Ammon's horn (tissue), 1 donor: ENCODE results near the gene KLHL11.
"Not testable (repeated sequence)": the region's sequence is repeated elsewhere in the genome, so short reads cannot be mapped to it uniquely, and the experiment has no call there.

ENCODE experiments used
- DNase-seq: peaks from one replicate; pipeline ENCODE4 v3.0.0-alpha.2; 2016; ENCODE audit warnings: low spot score

Gene KLHL11

DNA sequence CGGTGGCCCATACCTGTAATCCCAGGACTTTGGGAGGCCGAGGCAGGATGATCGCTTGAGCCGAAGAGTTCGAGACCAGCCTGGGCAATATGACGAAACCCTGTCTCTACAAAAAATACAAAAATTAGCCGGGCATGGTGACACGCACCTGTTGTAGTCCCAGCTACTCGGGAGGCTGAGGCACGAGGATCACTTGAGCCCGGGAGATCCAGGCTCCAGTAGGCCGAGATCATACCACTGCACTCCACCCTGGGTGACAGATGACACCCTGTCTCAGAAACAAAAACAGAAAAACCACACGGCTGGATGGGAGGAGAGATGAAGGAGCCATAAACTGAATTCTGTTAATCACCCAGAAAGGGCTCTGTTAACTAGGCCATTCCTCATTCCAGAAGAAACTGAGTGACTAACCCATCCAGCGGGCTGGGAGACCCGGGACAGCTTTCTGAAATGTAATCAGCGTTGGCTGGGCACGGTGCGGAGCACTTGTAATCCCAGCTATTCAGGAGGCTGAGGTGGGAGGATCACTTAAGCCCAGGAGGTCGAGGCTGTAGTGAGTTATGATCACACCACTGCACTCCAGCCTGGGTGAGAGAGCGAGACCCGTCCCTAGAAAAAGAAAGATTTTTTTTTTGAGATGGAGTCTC lies 28.6 kb downstream of the KLHL11 start:
- no peak for DNase-seq

DNA sequence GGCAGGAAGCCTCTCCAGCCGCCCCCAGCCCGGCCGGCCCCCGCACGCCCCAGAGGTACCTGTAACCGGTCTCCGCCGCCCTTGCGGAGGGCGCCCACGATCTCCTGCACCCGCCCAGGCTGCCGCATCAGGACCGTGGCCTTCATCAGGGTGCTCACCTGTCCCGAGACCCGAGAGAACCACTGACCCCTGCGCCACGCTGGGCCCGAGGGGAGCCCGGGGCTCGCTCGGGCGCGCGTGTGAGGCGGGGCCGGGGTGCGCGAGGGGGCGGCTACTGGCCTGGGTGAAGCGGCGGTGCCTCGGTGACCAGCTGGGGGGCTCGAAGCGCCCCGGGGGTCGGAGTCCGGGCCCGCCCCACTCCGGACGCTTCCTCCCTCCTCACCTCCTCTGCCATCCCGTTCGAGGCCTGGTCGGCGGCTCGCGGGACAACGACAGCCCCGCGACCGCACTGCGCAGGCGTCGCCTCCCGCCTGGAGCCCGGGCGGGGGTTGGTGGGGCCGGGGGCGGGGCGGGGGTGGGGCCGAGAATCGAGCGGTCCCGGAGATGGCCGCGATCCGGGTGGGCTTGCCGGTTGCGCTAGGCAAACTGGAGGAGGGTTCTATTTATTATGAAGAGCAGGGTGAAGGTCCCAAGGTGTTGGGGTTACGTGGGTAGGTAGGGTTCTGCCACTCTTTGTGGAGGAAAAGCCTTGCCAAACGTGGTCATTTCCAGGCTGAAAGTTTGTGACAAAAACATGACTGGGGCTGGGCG lies 29.2 kb downstream of the KLHL11 start, which contains the start of gene NT5C3B:
TSS of gene NT5C3B (minus strand) at position 433 of the 750 bp plus-strand sequence. CDS start at position 394, 39 bp downstream.
- peak; percentile 68 for DNase-seq

DNA sequence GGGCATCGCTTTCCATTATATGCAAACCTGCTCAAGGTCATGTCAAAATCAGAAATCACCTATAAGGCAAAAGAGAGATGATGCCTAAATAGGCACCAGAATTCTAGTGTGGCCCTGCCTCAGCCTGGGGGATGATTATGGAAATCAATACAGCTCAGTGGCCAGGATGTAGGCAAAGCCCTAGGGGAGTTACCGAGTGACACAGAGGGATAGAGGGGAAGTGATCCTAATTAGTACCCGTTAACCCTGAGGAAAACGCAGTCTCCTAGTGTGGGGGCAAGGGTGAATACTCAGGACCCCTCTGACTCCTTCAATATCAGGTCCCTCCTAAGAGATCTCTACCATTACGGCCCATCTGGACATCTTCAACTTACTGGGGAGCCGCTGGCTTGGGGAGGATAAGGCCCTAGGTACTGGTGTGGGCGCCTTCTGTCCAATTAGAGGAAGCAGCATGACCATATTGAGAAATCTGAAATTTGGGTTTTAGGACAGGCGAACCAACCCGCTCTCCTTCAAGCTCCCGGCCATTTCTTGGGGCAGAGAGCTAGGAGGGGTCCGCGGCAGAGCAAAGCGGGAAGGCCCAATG lies 29.9 kb downstream of the KLHL11 start:
- DNase-seq = no peak

DNA sequence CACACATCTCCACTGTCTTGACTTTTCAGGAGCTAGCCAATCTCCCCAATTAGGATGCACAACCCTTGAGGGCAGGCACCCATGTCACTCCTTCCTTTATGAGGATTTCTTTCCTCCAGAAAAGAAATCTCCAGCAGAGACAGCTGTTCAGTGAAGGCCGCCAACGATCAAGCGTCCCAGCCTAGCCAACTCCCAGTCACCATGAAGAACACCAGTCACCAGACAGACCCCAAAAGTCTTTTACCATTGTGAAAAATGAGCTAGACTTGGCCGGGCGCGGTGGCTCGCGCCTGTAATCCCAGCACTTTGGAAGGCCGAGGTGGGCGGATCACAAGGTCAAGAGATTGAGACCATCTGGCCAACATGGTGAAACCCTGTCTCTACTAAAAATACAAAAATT lies 35.3 kb downstream of the KLHL11 start:
- DNase-seq = not testable (repeated sequence)

DNA sequence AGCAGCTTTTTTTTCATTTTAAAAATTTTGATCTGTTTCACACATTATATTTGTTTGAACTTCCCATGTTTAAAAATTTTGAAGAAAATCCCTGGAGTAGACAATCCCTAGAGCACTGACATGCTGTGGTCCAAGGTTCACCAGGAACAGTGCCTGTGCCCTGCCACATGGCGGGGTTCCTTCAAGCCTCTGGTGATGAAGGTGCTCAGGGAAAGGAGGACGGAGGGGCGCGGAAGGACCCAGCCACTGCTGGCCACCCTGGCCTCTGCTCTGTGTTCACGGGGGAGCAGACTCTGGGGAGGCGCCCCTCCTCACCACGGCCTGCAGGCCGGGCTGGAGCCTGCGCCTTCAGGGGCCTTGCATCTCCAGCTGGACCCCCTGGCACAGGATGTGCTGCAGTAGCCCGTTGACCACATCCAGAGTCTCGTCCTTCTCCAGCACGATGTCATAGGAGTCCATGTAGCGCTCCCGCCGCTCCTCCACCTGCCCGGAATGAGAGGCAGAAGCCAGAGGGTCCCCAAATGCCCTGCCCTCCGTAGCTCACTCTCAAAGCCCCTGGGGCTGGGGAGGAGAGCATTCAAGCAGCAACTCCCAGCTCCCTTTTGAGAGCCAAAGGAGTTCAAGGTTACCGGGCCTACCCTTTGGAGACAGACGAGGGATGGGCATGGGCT lies 39.9 kb downstream of the KLHL11 start:
- DNase-seq = no peak

DNA sequence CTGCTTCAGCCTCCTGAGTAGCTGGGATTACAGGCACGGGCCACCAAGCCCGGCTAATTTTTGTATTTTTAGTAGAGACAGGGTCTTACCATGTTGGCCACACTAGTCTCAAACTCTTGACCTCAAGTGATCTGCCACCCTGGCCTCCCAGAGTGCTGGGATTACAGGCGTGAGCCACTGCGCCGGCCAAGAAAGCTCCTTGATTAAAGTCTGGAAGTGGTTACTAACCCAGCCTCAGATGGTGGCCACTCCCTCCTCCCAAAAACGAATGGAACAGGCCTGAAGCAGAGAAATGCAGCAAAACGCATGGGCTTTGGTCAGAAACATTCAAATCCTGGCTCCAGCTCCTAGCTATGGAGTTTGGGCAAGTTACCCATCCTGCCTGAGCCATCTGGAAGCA lies 41.1 kb downstream of the KLHL11 start:
- DNase-seq = no peak

DNA sequence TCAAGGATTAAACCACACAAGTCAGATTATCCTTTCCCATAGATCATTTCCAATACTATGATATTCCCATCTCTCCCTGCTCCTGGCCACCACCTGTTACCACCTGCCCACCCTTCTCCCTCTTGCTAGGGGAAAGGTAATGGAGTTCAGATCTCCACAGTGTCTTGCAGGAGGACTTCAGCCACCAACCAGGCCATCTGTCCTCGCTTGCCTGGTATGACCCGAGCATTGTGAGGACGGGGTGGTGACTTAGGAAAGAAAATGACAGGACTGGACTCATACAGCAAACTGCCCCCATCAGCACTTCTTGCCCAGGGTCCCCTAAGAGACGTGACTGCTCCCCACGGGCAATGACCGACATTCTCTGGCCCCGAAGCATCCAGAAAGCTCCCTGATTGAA lies 41.6 kb downstream of the KLHL11 start:
- DNase-seq = no peak

DNA sequence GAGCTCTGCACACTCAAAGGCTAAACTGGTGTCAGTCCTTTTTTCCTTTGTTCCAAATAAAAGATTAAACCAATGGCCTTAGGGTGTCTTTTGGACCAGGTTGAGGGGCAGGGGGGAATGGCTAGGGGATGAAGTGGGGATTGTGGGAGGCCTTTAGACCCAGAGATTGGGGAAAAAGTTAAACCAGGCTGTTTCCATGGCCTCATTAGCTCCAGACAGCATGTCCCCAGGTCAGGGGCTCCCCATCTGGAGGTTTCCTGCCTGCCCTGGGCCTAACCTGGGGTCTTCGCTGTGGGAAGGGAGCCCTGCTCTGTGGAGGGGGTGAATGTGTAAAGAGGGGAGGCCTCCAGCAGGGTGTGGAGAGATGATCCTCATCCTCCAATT lies 42.1 kb downstream of the KLHL11 start:
- DNase-seq = no peak

DNA sequence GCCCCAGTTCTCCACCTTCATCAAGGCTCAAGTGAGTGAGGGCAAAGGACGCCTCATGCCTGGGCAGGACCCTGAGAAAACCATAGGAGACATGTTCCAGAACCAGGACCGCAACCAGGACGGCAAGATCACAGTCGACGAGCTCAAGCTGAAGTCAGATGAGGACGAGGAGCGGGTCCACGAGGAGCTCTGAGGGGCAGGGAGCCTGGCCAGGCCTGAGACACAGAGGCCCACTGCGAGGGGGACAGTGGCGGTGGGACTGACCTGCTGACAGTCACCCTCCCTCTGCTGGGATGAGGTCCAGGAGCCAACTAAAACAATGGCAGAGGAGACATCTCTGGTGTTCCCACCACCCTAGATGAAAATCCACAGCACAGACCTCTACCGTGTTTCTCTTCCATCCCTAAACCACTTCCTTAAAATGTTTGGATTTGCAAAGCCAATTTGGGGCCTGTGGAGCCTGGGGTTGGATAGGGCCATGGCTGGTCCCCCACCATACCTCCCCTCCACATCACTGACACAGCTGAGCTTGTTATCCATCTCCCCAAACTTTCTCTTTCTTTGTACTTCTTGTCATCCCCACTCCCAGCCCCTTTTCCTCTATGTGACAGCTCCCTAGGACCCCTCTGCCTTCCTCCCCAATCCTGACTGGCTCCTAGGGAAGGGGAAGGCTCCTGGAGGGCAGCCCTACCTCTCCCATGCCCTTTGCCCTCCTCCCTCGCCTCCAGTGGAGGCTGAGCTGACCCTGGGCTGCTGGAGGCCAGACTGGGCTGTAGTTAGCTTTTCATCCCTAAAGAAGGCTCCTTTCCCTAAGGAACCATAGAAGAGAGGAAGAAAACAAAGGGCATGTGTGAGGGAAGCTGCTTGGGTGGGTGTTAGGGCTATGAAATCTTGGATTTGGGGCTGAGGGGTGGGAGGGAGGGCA lies 42.7 kb downstream of the KLHL11 start:
- no peak for DNase-seq

DNA sequence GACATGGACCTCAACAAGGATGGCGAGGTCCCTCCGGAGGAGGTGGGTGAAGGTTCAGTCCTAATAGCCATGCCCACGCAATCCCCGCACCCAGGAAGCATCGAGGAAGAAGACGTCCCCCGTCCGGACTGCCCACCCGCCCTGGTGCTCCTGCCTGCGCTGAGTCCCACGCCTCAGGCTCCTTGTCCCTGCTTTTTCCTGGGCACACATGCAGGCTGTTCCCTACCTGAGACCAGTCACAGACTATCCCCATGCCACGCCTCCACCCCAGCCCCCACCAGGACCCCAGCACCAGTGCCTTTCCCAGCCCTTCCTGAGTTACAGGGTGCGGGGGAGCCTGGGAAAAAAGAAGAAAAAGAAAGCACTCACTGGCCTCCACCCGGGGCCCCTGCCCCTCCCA lies 43.4 kb downstream of the KLHL11 start:
- no peak for DNase-seq

DNA sequence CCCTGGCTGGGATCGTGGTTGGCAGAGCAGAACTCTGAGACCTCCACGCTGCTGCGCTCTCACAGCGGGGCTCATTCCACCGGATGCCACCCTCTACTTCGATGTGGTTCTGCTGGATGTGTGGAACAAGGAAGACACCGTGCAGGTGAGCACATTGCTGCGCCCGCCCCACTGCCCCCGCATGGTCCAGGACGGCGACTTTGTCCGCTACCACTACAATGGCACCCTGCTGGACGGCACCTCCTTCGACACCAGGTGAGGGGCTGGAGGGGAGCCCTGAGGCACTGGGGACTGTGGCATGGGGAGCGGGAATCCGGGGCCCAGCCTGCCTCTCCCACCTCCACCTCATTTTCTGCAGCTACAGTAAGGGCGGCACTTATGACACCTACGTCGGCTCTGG lies 47.2 kb downstream of the KLHL11 start:
- DNase-seq = no peak

DNA sequence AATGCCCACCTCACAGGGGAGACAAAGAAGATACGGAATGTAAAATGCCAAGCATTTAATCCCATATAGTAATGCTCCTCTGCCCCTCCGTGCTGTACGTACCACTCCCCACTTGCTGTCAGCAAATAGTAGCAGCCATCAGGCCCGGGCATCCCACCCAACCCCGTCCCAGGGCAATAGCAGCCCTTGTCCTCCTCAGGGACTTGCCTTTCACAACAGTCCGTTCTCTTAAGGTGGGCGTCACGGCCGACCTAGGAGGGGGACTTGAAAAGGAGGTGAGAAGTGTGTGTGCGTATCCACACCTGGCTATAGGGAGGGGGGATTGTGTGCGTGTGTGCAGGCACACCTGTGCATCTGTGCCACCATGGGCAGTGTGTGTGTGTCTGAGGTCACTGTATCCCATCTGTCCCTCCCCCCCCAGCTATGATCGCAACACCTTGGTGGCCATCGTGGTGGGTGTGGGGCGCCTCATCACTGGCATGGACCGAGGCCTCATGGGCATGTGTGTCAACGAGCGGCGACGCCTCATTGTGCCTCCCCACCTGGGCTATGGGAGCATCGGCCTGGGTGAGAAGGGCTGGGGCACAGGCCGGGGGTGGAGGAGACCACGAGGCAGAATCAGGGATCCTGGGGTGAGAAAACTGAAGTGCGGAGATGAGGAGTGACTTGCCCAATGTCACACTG lies 48.4 kb downstream of the KLHL11 start:
- DNase-seq = no peak

DNA sequence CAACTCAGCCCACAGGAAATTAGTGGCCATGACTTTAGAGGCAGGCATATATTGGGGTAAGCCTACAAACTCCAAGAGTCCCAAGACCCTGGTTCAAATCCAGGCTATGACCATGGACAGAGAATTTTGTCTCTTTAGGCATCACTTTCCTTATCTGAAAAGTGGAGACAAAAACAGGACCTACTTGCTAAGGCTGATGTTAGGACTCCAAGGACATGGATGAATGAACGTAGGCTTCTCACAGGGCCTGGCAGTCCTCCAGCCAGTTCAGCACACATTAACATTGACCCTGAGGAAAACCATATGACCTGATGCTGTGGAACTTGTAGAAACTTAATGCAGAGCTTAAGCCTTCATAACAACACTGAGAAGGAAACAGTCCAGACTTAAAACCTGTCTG lies 51.0 kb downstream of the KLHL11 start:
- DNase-seq = no peak

DNA sequence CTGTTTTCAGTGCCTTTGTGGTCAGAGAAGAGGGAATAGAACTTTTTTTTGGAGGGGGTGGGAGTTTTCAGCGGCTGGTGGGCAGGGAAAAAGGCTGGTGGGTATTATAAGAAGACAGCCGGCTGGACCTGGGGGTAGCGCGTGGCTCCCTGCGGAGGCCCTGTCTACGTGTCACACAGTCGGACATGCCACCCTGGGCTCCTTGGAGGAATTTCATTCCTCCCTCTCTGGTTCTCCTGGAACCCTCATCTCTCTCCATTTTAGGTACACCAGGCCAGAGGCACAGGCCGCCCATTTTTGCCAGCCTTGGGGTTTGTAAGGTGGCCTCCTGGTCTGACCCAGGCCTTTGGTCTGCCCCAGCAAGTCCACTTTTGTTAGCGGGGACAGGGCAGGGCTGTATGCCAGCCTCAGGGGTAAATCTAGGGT lies 51.5 kb downstream of the KLHL11 start:
- no peak for DNase-seq

DNA sequence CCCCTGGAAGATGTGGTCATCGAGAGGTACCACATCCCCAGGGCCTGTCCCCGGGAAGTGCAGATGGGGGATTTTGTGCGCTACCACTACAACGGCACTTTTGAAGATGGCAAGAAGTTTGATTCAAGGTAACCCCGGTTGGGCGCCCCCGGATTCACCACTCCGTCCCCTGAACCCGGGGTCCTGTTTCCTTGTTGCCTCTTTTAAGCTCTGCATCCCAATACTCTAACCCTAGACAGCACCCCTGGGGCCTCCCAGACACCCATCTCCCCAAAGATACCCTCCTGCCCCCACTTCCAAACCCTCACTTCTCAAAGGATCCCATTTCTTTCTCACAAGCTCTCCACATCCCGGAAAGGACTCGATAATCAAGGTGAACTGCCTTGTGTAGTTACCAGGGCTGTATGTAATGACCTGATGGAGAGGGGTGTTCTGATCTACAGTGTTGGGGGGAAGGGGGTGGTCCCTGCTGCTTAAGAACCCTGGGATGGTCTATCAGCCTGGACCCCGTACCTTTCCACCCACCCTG lies 52.0 kb downstream of the KLHL11 start:
- no peak for DNase-seq

DNA sequence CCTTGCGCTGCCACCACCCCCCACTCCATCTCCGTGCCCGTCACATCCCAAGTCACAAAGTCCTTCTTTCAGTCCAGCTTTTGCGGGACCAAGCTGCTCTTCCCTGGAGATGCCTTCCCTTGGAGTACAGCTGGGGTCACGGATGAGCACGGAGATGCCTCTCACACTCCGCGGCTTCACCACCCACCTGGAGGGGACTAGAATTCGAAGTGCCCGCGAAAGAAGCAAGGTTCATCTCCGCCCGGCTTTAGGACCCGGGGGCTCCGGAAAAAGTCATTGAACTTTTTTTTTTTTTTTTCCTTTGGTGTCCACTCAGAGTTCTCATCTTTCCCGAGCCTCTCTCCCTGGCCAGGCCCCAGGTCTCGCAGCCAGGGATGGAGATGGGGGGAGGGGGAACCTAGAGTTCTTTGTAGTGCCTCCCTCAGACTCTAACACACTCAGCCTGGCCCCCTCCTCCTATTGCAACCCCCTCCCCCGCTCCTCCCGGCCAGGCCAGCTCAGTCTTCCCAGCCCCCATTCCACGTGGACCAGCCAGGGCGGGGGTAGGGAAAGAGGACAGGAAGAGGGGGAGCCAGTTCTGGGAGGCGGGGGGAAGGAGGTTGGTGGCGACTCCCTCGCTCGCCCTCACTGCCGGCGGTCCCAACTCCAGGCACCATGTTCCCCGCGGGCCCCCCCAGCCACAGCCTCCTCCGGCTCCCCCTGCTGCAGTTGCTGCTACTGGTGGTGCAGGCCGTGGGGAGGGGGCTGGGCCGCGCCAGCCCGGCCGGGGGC lies 52.7 kb downstream of the KLHL11 start, which contains the start of gene FKBP10:
TSS of gene FKBP10 (plus strand) at position 624 of the 771 bp plus-strand sequence. CDS start at position 655, 31 bp downstream.
- DNase-seq = peak; percentile 46

DNA sequence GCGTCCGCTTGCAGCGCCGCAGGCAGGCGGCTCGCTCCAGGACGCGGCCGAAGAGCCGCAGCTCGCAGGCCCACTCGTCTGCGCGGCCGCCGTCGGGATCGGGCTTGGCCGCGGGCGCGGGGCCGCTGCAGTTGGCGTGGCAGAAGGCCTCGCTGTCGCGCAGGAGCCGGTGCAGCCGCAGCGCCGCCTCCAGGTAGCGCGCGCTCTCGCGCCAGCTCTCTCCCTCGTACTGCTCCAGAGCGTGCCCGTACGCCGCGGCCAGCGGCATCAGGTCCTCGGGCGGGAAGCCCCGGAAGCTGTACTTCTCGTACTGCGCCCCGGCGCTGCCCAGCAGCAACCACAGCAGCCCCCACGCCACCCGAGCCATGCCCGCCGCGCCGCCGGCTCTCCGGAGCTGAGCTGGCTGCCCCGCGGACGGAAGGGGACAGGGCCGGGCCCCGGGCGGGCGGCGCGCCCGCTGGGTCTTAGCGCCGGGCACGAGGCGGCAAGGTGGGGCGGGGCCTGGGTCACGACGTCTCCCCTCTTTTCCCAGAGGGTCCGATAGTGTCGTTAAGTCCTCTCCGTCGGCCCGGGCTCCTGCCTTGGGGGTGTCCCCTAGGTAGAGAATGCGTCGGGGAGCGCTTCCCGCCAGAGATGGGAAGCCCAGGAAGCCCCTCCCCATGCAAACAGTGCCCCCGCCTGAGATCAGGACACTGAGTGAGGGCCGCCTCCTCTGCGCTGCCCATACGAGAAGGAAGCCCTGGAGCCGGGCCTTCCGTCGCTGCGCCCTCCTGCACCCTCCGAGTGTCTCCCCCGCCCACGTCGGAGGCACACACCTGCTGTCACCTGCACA lies 53.5 kb downstream of the KLHL11 start, which contains the start of gene P3H4:
TSS of gene P3H4 (minus strand) at position 401 of the 832 bp plus-strand sequence. CDS start at position 367, 34 bp downstream.
- peak; percentile 82 for DNase-seq

DNA sequence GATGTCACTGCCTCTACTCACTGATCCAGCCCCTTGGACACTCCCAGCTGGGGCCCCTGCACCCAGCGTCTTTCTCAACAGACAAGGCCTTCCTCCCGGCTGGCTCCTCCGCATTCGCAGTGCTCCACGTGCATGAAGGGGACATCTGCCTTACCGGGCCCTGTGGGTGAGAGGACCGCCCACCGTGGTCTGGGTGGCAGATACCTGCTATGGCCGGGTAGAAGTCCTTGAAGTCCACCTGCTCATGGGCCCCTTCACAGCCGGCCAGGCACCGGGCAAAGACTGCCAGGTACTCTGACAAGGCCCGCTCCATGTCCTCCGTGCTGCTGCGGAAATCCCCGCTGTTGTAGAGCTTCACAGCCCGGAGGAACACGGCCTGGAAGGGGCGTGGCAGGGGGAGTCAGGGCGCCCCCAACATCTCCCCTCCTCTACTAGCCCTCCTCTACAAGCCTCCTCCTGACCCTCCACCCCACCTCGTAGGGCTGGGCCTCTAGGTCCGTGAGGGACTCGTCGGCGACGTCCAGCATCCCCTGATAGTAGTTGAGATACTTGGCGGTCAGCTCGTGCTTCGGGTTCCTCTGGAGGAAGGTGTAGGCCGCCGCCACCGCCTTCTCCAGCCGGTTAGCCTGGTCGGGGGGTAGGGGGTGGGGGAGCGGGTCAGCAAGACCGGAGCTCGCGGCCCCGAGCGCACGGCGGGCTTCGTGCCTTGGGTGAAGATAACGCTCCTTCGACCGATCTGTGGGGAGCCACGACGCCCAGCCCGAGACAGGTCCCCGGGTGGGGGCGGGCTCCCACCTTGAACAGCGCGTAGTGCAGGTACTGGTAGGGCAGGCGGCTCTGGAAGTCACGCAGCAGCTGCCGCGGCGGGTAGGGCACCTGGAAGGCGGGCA lies 54.3 kb downstream of the KLHL11 start:
- no peak for DNase-seq
